Keratinocyte (primary cell): ENCODE data around the gene ADAMTS17. TPM values are rescaled to one million over a fixed set of nuclear protein-coding genes. Genes with fewer than 3 reads are reported as not detected.
A peak's percentile ranks its signal among the peaks of the same experiment; 100 is the strongest.

Experiments used
- DNase-seq: peaks from one replicate; pipeline ENCODE4 v3.0.0-alpha.2; 2011; ENCODE audit warnings: low read depth, missing footprints, low spot score
- FAIRE-seq: peaks from 2 replicates; lab custom pipeline; 2011; peaks lifted over from hg19 to GRCh38; lab: Jason Lieb, UNC
- H2AFZ ChIP-seq: 2 replicates; pipeline ENCODE4 v1.6.0; 2012; ENCODE audit warnings: low read length, control low read depth, inconsistent platforms; ENCODE audit not compliant: control insufficient read depth
- H3K27ac ChIP-seq: 2 replicates; pipeline ENCODE4 v1.5.1; 2011; ENCODE audit warnings: low read length; ENCODE audit not compliant: control insufficient read depth, insufficient read depth
- H3K27me3 ChIP-seq: 3 replicates; pipeline ENCODE4 v1.6.0; 2011; ENCODE audit warnings: low read length; ENCODE audit not compliant: control insufficient read depth, insufficient read depth; ENCODE audit errors: extremely low read depth
- H3K36me3 ChIP-seq, 2 experiments: 2 replicates in 1 of 2; 3 replicates in 1 of 2; pipeline ENCODE4 v1.5.1; 2011; ENCODE audit warnings: low read length in 2 of 2, mild to moderate bottlenecking in 1 of 2; ENCODE audit not compliant: control insufficient read depth in 2 of 2, insufficient read depth in 2 of 2; ENCODE audit errors: extremely low read depth in 1 of 2
- H3K4me1 ChIP-seq: 3 replicates; pipeline ENCODE4 v1.5.1; 2011; ENCODE audit warnings: low read length; ENCODE audit not compliant: control insufficient read depth, insufficient read depth; ENCODE audit errors: extremely low read depth
- H3K4me2 ChIP-seq: 3 replicates; pipeline ENCODE4 v1.6.0; 2011; ENCODE audit warnings: low read depth, low read length; ENCODE audit not compliant: control insufficient read depth, insufficient read depth; ENCODE audit errors: extremely low read depth
- H3K4me3 ChIP-seq, 3 experiments: fragments of 200-600 bp in 1 of 3; sonication (generic) in 1 of 3; 2 replicates in 2 of 3; 3 replicates in 1 of 3; pipeline ENCODE4 v1.5.1; 2011 to 2016; ENCODE audit warnings: low read length in 3 of 3, mild to moderate bottlenecking in 3 of 3, control low read depth in 2 of 3, inconsistent platforms in 1 of 3, low read depth in 1 of 3, mixed read lengths in 1 of 3, mixed run types in 1 of 3, moderate library complexity in 1 of 3; ENCODE audit not compliant: control insufficient read depth in 2 of 3, insufficient read depth in 2 of 3; ENCODE audit errors: extremely low read depth in 1 of 3
- H3K79me2 ChIP-seq: 2 replicates; pipeline ENCODE4 v1.6.0; 2012; ENCODE audit warnings: low read length; ENCODE audit not compliant: control insufficient read depth, insufficient read depth
- H3K9ac ChIP-seq: 3 replicates; pipeline ENCODE4 v1.6.0; 2011; ENCODE audit warnings: low read length; ENCODE audit not compliant: control insufficient read depth, insufficient read depth; ENCODE audit errors: extremely low read depth
- H3K9me1 ChIP-seq: 3 replicates; pipeline ENCODE4 v1.6.0; 2011; ENCODE audit warnings: low read length; ENCODE audit not compliant: control insufficient read depth, insufficient read depth; ENCODE audit errors: extremely low read depth
- H3K9me3 ChIP-seq: 2 replicates; pipeline ENCODE4 v1.5.1; 2012; ENCODE audit warnings: low read depth, low read length; ENCODE audit not compliant: control insufficient read depth
- H4K20me1 ChIP-seq: 3 replicates; pipeline ENCODE4 v1.6.0; 2011; ENCODE audit warnings: low read length; ENCODE audit not compliant: control insufficient read depth, insufficient read depth; ENCODE audit errors: extremely low read depth
- CTCF ChIP-seq, 3 experiments: IDR thresholded peaks in 1 of 3; conservative IDR thresholded peaks in 1 of 3; optimal IDR thresholded peaks in 1 of 3; 2 replicates in 2 of 3; 3 replicates in 1 of 3; pipeline versions ENCODE3 to v1.5.1; 2011; ENCODE audit warnings: low read length in 3 of 3, mild to moderate bottlenecking in 3 of 3, moderate library complexity in 2 of 3, control low read depth in 1 of 3, inconsistent platforms in 1 of 3; ENCODE audit not compliant: insufficient read depth in 2 of 3; ENCODE audit errors: extremely low read depth in 1 of 3
- EZH2 ChIP-seq: IDR thresholded peaks from one replicate; pipeline ENCODE4 v1.6.1; 2012; ENCODE audit warnings: inconsistent platforms, mild to moderate bottlenecking, low read length, moderate library complexity
- dilution Hi-C: fragments of 300-500 bp; cut with MboI; formaldehyde crosslinking; loops from one replicate; pipeline ENCODE4 v1.7.0; 2020; ENCODE audit warnings: low sequenced_read_pairs; ENCODE audit not compliant: extremely low pct_ligation_motif_present
- polyA plus RNA-seq, 5 experiments: library from polyadenylated mRNA; depleted of rRNA in 3 of 5; stranded (reverse) in 3 of 5; stranded (forward) in 1 of 5; unstranded in 1 of 5; fragments of >200 nt; gene quantifications; 1 replicate in 1 of 5; 2 replicates in 3 of 5; 3 replicates in 1 of 5; pipeline versions ENCODE4 v1.2.1 to v1.2.3, GENCODE V29; 2011 to 2012; ENCODE audit warnings: missing spikeins in 2 of 5, low read depth in 1 of 5, low replicate concordance in 1 of 5

ADAMTS17 gene
- polyA plus RNA-seq, 1 donor (not counting 4 experiments of a cell fraction or from before 2014, with no cell fraction given), result 0.18 TPM

- Histone ChIP-seq H3K79me2 (no peaks in the 10 kb centered on the region), H3K4me2 (no peak overlapping the region), H3K27ac (no peak overlapping the region), H3K27me3 (peaks cover 13% of the 10 kb centered on the region), H3K36me3 (no peaks in the 10 kb centered on the region), H3K9me1 (no peaks in the 10 kb centered on the region), H4K20me1 (no peaks in the 10 kb centered on the region), H3K9me3 (no peaks in the 10 kb centered on the region), H3K4me1 (peaks cover 17% of the 10 kb centered on the region), H3K4me3 (no peak overlapping the region), H3K9ac (no peak overlapping the region), H2AFZ (no peak overlapping the region)
- no peak for FAIRE-seq
- DNase-seq, result no peak
- TF ChIP-seq CTCF (optimal IDR thresholded peaks at IDR 0.05 in 1 of 3, IDR thresholded peaks at IDR 0.05 in 1 of 3, conservative IDR thresholded peaks at IDR 0.05 in 1 of 3; ENCODE audit: extremely low read depth in 1 of 3, insufficient read depth in 2 of 3, low read length in 3 of 3) (no peak), EZH2 (no peak)
- dilution Hi-C loops, result no loop called here
Observed at GRCh38 chr15:100193277-100193860, 148.4 kb downstream of the ADAMTS17 start.

- TF ChIP-seq CTCF (optimal IDR thresholded peaks at IDR 0.05 in 1 of 3, IDR thresholded peaks at IDR 0.05 in 1 of 3, conservative IDR thresholded peaks at IDR 0.05 in 1 of 3; ENCODE audit: extremely low read depth in 1 of 3, insufficient read depth in 2 of 3, low read length in 3 of 3) (no peak), EZH2 (no peak)
- Histone ChIP-seq H3K9ac (no peak overlapping the region), H3K9me1 (no peaks in the 10 kb centered on the region), H3K27me3 (peaks cover 13% of the 10 kb centered on the region), H3K4me2 (peak overlapping the region; percentile 0), H3K79me2 (no peaks in the 10 kb centered on the region), H3K4me1 (peaks cover 17% of the 10 kb centered on the region), H3K4me3 (no peak overlapping the region), H3K9me3 (no peaks in the 10 kb centered on the region), H4K20me1 (no peaks in the 10 kb centered on the region), H3K36me3 (no peaks in the 10 kb centered on the region), H2AFZ (no peak overlapping the region), H3K27ac (no peak overlapping the region)
- FAIRE-seq, result peak; percentile 95
- DNase-seq, result no peak
- dilution Hi-C loops, result no loop called here
Observed at GRCh38 chr15:100192097-100193080, 149.4 kb downstream of the ADAMTS17 start.
